Heart right ventricle (tissue), 16 donors: ENCODE results near the gene TMEM18. TPM values are rescaled to one million over a fixed set of nuclear protein-coding genes. Genes with fewer than 3 reads are reported as not detected.

ENCODE experiments used
- ATAC-seq, 8 donors: fragments of 200-7000 bp; cut with Tn5 transposase; one replicate each; pipeline ENCODE4 v1.9.1; 2020; ENCODE audit warnings: mild to moderate bottlenecking in 8 of 8, moderate library complexity in 8 of 8, moderate number of reproducible peaks in 1 of 8
- DNase-seq, 2 donors: peaks; one replicate each; pipeline ENCODE4 v3.0.0-alpha.2; 2020
- H3K27ac ChIP-seq, 10 donors: fragments of 200-600 bp; sonication (generic) in 2 of 10; one replicate each; pipeline versions ENCODE4 v1.5.0 to v1.8.0; 2020 to 2022; ENCODE audit warnings: mild to moderate bottlenecking in 3 of 10
- H3K27me3 ChIP-seq, 7 donors: fragments of 200-600 bp; one replicate each; pipeline ENCODE4 v1.8.0; 2021 to 2022; ENCODE audit warnings: mild to moderate bottlenecking in 2 of 7
- H3K36me3 ChIP-seq, 9 donors: fragments of 200-600 bp; sonication (generic) in 1 of 9; one replicate each; pipeline versions ENCODE4 v1.5.0 to v1.8.0; 2020 to 2022; ENCODE audit warnings: mild to moderate bottlenecking in 2 of 9
- H3K4me1 ChIP-seq, 9 donors: fragments of 200-600 bp; sonication (generic) in 1 of 9; one replicate each; pipeline versions ENCODE4 v1.5.0 to v1.8.0; 2020 to 2022; ENCODE audit warnings: mild to moderate bottlenecking in 4 of 9
- H3K4me3 ChIP-seq, 10 donors: fragments of 200-600 bp; sonication (generic) in 2 of 10; one replicate each; pipeline versions ENCODE4 v1.5.0 to v1.8.0; 2020 to 2022; ENCODE audit warnings: mild to moderate bottlenecking in 7 of 10, moderate library complexity in 2 of 10
- H3K9me3 ChIP-seq, 11 donors: fragments of 200-600 bp in 10 of 11; sonication (generic) in 2 of 11; one replicate each; pipeline versions ENCODE4 v1.5.0 to v1.8.0; 2013 to 2022; ENCODE audit warnings: mild to moderate bottlenecking in 2 of 11, control low read depth in 1 of 11, moderate library complexity in 1 of 11
- CTCF ChIP-seq, 9 donors: fragments of 200-600 bp; sonication (generic) in 2 of 9; IDR thresholded peaks; one replicate each; pipeline versions ENCODE4 v1.5.0 to v1.8.0; 2021 to 2022; ENCODE audit warnings: antibody characterized with exemption in 9 of 9, mild to moderate bottlenecking in 5 of 9, moderate library complexity in 1 of 9
- WGBS, 2 donors: extraction: QIAGEN DNeasy Blood & Tissue Kit; methylation state at CpG; one replicate each; pipeline ENCODE4 v1.1.7; 2013; ENCODE audit warnings: inconsistent platforms in 1 of 2; 5-methylcytosine and 5-hydroxymethylcytosine counted together
- intact Hi-C, 10 donors: fragments of 100-400 bp; cut with DNase I; formaldehyde crosslinking; loops; one replicate each; pipeline versions ENCODE4 v1.11.1 to v1.14.2; 2022
- polyA plus RNA-seq, 2 donors: library from polyadenylated mRNA; stranded (reverse); fragments of 200-250 nt; gene quantifications; one replicate each; pipeline ENCODE4 v1.2.3, GENCODE V29; 2013
- total RNA-seq, 10 donors: library from RNA; stranded (reverse); fragmentation: NEBNext Ultra II Directional in 3 of 10; extraction: Animal tissue kit (Norgen Biotek cat#: 25700) in 3 of 10; gene quantifications; one replicate each; pipeline versions ENCODE4 v1.2.1 to v1.2.4, GENCODE V29; 2021 to 2023
- donor health status: Arrhythmogenic right ventricular cardiomyopathy.
- donor health status: ischemic (EF 13 %, LVEDD 7.1; RV severe dilation, severe dysfunction).
- donor health status: healthy with polysubstance abuse.
- donor health status: DM: no; HTN: yes; CAD: no.
- donor health status: DM: no; HTN: no; CAD: no.
- donor health status: ischemic (EF 25% LVEDD 6.9; RV normal size, moderate dysfunction).
- donor health status: ischemic (EF 25% LVEDD 5.7; RV mildly dilated, moderate dysfunction).
- donor health status: healthy.
- donor health status: DM: yes; HTN: yes; CAD: no.
- donor health status: Ischemic cardiomyopathy.
- donor health status: ischemic (EF 35%, LVEDD 5.7; RV mildly dilated, moderate dysfunction).
- donor health status: nonischemic (EF 11% LVEDD 7.7; RV severe dilation, severe dysfunction).
- donor health status: DM: yes; HTN: yes; CAD: no.
- donor health status: PGD.
- donor health status: ischemic (EF 29% LVEDD 5.4; RV normal size, mild dysfunction).
- donor health status: nonischemic (EF 23%, LVEDD 6.1; RV moderate dilation, normal function).

The TMEM18 gene
- total and polyA plus RNA-seq, 12 donors, result 10.1 to 21.9 (median 12.2) TPM

GRCh38 chr2:618422-618990, 58.7 kb downstream of the TMEM18 start:
- no peak for ATAC-seq
- no peak for TF ChIP-seq CTCF (IDR thresholded peaks at IDR 0.05)
- intact Hi-C loops, result no loop called here
- no peak for DNase-seq
- H3K9me3 ChIP-seq, result peaks cover 0 to 16% (median 10%) of the 10 kb centered on the region in 11 donors
- no peak overlapping the region for H3K27ac ChIP-seq
- H3K4me3 ChIP-seq, result no peak overlapping the region
- H3K27me3 ChIP-seq, result peaks cover 0 to 6% (median 0%) of the 10 kb centered on the region in 7 donors
- WGBS, 2 donors, result 85 to 86% methylated on average over 6 of the region's 6 CpGs
- no peaks in the 10 kb centered on the region for H3K4me1 ChIP-seq
- no peaks in the 10 kb centered on the region for H3K36me3 ChIP-seq

DNA sequence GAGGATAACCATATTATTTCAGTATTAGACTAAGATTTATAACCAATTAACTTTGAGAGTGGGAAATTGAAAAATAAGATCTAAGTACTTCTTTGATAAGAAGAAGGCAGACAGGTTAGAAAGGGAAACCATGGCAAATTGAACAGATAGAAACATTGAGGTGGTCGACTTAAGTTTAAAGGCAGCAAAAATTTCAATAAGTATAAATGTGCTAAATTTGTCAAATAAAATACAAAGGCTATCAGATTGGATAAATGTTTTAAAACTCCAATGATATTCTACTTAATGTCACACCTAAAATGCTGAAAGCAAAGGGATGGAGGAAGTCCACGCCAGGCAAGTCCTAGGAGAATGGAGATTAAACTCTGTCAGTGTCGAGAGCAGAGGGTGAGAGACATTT, 59.2 kb downstream of the TMEM18 start:
- 75 to 79% methylated on average over 3 of the region's 3 CpGs for WGBS, 2 donors
- Histone ChIP-seq H3K9me3 (peaks cover 0 to 16% (median 10%) of the 10 kb centered on the region in 11 donors), H3K27ac (no peak overlapping the region), H3K4me1 (no peaks in the 10 kb centered on the region), H3K36me3 (no peaks in the 10 kb centered on the region), H3K4me3 (no peak overlapping the region), H3K27me3 (peaks cover 0 to 10% (median 0%) of the 10 kb centered on the region in 7 donors)
- ATAC-seq, result no peak
- DNase-seq, result no peak
- intact Hi-C loops, result no loop called here
- TF ChIP-seq CTCF (IDR thresholded peaks at IDR 0.05), result no peak
